CD4-positive, alpha-beta T cell treated with Interleukin-15 for 4 hours (primary cell): Measurements from ENCODE around the gene CD276.
"Not testable (repeated sequence)": the region's sequence is repeated elsewhere in the genome, so short reads cannot be mapped to it uniquely, and the experiment has no call there.

Experiments
- DNase-seq: peaks from one replicate; pipeline ENCODE4 v3.0.0-alpha.2; 2020; ENCODE audit warnings: low spot score

CD276 gene

DNA sequence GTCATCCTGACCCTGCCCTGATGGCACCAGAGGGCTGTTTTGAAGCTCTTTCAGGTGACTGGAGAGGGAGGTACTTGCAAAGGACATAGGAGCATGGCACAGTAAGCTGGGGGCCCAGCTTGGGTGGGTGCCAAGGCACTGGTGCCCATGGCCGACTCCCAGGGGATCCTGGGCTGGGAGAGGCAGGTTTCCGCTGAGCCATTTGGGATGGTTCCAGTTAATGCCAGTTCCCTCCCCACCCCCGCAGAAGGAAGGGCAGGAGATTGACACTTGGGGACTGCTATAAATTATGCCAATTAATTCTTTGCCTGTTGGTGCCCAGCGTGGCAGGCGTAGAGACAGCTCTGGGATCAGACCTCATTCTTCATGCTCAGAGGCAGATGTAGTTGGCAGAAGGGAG is 26.1 kb downstream of the CD276 start:
- DNase-seq, result no peak

DNA sequence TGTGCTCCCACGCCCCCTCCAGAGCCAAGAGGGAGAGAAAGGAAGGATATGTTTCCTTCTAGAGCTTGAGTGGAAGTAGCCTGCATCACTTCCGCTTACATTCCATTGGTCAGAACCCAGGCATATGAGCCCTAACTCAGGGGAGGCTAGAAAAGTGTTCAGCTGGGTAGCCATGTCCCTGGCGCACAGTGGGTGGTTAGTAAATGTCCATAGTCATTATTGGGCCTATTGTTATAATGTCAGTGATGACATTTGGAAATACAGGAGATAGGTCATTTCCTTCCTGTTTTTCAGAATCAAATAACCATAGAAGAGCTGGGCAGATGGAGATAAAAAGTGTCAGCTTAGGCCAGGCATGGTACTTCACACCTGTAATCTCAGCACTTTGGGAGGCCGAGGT is 27.3 kb downstream of the CD276 start:
- no peak for DNase-seq

DNA sequence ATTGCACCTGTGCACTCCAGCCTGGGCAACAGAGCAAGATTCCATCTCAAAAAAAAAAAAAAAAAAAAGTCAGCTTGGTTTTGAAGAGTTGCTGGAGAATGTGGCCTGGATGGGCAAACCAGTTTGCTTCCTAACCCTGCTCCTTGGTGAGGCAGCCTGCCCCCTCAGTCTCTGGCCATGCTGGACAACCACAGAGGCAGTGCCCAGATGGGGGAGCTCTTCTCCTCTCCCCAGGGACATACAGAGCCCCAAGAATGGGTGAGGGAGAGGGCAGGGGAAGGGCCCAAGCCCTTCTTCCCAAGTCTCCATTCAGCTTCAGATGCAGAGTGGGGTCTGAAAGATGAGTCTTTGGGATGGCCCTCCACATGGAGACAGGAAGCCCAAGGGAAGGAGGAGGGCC is 27.9 kb downstream of the CD276 start:
- DNase-seq, result no peak

DNA sequence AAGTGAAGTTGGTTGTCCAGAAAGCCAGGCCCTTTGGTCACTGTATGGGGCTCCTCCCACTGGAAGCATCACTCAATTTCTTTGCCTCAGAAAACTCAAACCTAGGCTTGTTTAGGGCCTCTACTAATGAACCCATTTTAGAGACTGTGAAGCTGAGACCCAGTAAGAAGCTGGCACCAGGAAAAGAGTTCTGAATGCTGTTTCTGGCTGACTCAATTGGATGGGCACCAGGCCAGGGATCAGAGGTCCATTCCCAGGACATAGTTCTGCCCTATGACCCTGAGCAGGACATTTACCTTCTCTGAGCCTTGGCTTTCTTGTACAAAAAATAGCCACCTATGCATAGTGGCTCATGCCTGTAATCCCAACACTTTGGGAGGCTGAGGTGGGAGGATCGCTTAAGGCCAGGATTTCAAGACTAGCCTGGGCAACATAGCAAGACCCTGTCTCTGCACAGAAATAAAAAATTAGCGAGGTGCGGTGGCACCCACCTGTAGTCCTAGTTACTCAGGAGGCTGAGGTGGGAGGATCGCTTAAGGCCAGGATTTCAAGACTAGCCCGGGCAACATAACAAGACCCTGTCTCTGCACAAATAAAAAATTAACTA is 30.6 kb downstream of the CD276 start:
- no peak for DNase-seq

DNA sequence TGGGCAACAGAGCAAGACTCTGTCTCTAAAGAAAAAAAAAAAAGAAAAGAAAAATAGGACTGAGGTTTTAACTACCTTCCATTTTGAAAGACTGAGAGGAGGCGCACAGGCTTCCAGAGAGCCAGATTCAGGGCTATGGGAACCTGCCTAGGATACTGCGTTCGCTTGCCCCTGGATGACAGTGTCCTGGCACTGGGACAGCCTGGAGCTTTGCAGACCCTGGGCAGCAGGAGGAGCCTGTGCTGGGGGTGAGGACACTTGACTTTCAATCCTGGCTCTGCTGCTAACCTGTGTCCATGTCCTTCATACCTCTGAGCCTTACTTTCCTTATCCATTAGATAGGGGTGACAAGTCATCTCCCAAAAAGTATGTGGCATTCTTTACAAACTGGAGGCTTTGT is 31.2 kb downstream of the CD276 start:
- no peak for DNase-seq

DNA sequence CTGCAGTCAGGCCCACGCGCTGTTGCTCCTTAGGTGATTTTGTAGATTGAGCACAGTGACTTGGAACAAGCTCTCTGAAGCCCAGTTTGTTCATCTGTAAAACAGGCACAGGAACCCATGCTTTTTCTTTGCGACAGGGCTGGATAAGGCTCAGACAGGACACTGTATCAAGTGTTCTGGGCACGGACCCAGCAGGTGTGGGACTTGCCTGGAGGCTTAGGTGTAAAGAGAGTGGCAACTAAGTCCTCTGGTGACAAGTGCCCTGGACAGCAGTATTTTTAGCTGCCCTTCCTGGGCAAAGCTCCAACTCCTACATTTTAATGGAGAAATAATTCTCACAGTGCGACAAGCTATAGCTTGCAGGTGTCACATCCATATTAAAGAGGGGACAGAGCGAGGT is 32.2 kb downstream of the CD276 start:
- DNase-seq, result no peak

DNA sequence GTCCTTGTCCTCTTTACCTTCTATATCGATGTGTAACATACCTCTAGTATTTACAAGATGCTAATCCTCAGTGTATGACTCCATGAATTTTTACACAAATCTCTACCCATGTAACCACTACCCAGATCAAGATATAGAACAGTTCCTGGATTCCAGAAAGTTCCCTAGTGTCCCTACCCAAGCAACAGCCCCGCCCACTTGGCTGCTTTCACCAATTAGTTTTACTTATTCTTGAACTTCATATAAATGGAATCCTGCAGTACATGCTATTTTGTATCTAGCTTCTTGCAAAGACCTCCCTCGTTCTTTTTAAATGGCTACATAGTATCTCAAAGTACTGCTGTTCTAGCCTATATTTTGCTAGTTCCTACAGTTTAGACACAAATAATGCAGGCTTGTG is 33.0 kb downstream of the CD276 start:
- DNase-seq, result no peak

DNA sequence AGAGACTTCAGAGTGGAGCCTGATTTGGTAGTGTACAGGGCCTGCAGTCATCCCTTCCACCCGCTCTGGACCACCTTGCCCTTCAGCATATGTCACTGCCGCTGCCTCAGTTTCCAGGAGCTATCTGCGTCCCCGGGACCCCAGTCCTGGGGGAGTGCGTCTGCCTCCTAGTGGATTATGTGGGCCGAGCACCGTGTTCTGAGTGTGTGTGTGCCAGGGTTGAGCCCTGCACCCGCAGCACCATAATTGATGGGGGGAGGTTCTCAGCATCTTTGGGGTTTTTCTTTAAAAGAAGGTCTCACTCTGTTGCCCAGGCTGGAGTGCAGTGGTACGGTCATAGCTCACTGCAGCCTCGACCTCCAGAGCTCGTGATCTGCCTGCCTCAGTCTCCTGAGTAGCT is 33.6 kb downstream of the CD276 start:
- no peak for DNase-seq

DNA sequence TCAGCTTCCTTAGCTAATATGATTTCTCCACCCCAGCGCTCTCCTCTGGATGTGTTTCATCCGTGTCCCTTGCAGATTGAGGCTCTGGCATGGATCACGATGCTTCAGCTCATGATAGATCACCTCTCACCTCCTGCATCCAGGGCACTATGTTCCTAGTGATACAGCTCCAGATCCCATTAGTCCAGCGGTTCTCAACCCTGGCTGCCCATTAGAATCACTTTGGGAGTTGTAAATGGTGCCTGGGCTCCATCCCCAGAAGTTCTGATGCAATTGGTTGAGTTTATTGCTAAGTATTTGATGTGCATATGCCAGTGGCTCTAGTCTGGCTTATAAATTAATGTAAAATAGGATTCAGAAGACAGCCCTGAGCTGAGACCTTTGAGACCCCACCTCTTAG is 34.5 kb downstream of the CD276 start:
- DNase-seq, result no peak

DNA sequence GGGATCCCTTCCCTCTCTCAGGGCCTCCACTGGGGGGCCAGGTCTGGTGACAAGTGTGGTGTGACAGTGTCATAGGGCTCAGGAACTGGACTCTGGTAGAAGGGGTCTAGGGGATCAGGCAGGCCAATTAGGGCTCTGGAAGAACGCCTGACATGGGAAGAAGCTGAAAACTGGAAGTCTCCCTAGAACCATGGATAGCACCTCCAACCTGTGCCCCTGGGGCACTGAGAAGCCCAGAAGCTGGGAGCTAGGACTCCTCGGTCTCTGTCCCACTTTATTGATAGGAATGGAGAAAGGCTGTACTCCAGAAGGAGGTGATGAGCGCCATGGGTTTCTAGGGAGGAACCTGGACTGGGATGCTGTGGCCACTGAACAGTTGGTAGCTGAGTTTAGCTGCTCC is 38.2 kb downstream of the CD276 start:
- no peak for DNase-seq

DNA sequence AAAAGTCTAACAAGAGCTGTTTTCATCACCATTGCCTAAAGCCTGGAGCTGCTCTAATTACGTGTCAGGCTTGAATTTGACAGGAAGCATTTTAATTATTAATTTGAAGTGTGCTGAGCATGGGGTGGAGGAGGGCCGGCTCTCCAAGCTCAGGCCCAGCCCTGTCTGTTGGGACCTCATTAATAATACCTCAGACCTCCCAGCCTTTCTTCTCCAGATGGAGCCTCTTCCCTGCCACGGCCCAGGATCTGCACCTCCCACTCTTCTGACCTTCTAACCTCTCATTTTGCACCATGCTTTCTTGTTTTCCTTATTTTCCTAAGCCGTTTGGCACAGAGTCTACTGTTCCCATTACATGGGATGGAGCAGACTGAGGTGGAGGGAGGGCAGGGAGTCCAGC is 39.0 kb downstream of the CD276 start:
- no peak for DNase-seq

DNA sequence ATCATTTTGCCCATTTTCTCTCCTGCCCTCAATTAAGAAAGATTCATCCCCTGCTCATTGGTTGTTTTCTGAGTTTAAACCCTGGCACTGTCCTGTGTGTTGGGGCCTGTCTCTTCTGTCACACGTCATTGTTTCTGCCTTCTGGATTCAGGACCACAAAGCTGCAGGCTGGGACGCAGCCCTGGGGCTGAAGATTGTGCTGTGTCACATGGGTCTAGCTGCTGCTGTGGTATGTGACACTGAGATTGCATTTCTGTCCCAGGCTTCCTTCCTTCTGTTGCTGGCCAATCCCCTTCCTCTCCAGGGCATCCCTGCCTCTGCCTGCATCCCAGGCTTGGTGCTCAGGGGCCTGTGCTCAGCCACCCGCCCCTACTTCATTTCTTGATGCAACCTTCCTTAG is 40.0 kb downstream of the CD276 start:
- no peak for DNase-seq

DNA sequence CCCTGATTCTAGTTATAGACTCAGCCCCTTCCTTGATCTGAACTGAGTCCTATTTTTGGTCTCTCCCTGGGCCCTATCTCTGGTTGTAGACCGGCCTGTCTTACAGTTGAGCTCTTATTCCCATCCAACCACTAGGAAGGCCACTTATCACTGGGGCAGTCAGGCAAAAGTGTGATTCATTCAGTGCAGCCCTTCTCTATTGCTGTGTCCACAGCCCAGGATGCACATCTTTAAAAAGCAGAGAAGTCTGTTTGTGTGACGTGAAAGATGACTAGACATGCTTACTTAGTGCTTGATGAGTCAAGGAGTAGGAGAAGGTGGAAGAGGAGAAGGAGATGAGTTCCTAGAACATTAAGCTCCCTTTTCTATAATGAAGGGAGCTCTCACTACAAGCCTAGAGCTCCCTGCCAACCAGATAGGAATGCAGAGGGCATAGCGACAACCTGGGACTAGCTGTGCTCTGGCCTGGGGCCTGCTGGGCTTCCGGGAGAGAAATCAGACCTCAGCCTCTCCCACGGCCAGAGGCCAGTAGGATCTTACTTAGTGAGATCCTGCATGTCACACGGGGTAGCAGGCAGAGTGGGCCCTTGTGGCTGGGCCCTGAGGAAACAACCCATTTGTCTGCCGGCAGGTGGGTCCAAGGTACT is 43.3 kb downstream of the CD276 start:
- no peak for DNase-seq

DNA sequence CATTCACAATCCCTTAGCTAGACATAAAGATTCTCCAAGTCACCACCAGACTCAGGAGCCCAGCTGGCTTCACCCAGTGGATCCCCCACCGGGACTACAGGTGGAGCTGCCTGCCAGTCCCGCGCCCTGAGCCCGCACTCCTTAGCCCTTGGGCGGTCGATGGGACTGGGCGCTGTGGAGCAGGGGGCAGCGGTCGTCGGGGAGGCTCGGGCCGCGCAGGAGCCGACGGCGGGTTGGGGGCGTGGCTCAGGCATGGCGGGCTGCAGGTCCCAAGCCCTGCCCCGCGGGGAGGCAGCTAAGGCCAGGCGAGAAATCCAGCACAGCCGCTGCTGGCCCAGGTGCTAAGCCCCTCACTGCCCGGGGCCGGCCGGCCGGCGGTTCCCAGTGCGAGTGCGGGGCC is 47.9 kb downstream of the CD276 start:
- not testable (repeated sequence) for DNase-seq

DNA sequence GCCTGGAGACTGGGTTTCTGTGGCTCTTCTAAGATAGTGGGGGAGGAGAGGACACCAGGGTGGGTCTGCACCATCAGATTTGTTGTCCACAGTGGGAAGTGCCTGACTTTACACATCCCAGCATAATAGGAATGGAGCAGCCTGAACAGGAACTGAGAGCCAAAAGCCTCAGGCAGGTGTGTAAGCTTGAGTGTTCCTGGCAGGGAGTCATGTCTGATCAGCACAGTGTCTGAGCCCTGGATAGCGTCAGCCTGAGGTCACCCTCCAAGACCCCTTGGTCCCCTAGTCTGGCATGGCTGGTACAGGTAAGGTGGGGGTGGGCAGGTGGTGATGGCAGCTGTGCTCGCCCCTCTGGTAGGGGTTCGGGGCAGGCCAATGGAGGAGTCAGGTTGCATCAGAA is 48.7 kb downstream of the CD276 start:
- DNase-seq, result no peak

DNA sequence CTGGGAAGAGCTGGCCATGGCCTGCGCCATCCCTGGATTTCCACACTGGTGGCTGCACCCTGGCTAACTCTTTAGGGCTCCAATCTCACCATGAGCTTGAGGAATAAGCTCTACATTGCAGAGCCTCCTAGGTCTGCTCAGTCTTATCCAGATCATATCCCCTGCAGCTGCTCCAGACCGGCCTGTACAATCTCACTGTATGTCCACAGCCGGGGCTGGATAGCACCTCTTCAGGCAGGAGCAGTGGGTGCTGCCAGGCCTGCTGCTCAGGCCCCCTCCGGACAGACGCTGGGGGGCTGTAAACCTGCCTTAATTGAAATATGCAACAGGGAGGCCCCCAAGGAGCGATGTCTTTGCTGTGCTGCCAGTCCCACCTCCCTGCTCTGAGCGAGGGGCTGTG is 53.4 kb downstream of the CD276 start:
- DNase-seq, result no peak

DNA sequence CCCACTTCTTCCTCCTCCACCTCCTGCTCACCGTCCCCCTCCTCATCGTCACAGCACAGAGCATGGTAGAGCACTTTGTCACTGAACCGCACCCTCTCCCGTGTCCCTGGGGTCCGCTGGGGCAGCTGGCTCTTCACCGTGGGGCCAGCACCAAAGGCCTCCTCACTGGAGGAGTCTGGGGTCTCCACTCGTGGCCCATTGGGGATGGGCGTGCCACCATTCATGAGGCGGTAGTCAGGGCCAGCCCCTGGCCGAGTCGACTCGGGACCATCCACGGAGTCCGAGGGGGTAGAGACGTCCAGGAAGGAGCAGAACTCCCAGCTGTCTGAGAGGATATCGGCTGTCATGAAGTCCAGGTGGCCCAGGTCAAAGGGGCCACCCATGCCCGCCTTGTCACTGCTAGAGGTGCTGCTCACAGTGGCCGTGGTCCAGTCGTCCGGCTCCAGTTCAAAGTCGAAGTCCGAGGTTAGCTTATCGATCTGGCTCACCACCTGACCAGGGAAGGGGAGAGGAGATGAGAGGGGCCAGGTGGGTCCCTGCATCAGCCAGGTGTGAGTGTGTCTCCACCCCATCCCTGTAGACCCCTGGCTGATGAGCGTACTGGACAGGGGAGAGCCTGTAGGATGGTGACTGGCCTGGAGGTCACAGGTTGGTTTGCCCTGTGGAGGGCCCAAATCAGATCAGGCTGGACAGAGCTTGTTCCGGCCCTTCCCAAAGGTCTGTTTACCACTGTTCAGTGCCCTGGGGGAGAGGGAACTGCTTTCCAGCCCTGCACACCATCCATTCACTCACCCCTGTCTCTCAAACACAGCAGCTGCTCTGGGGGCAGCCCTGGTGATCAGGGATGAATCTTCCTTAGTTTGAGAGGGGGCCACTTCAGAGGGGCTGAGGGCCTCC is 56.2 kb downstream of the CD276 start:
- DNase-seq, result no peak

DNA sequence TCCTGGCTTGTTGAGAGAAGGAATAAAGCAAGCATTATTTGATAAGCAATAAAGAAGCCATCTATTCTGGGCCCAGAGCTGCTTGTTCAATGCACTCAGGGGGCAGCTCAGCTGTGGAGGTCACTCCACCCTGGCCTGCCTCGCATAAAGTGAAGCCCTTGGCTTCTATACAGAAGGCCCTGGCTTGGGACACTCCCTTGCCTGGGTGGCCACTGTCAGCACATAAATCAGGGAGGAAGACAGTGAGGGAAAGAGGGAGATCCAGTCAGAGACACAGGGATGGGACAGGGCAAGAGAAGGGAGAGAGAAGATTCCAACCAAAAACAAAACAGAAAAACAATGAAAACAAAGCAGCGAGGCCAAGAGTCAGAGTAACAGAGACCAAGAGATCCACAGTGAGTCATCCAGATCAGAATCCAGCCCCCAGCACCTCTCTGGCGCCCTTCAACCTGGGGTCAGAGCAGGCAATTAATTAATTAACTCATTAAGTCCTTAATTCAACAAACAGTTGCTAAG is 57.2 kb downstream of the CD276 start:
- DNase-seq, result no peak

DNA sequence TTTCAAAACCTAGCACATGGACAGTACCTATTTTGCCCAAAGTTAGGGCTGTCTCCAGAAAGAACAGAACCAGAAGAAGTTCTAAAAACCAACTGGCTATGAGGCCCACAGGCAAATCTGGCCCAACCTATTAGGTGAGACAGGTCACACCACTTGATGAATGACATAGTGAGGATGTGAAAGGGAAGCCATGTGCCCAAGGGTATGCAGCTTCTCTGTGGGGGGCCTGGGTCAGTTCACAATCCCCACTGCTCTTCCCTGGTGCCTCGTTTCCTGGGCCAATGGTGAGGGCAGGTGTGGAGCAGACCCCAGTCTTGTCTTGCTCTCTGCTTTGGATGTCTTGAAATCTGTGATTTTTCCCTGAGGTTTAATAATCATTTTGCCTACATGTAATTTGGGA is 60.1 kb downstream of the CD276 start:
- no peak for DNase-seq

DNA sequence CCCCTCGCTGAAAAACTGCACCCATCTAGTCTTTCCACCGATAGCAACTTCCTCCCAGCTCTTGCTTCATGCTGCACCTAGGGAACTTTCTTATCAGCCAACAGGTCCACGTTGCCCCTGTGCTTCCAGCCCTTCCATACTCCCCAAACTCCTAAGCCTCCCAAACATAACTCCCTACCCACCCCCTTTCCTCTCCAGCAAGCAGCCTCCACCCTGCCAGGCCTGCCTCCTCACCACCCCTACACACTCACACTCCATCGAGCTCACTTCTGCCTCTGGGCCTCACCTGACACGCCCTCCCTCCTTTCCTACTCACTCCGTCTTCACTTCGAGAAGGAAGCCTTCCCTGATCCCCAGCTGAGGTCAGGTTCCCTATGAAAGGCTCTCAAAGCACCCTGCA is 60.9 kb downstream of the CD276 start:
- DNase-seq, result no peak

DNA sequence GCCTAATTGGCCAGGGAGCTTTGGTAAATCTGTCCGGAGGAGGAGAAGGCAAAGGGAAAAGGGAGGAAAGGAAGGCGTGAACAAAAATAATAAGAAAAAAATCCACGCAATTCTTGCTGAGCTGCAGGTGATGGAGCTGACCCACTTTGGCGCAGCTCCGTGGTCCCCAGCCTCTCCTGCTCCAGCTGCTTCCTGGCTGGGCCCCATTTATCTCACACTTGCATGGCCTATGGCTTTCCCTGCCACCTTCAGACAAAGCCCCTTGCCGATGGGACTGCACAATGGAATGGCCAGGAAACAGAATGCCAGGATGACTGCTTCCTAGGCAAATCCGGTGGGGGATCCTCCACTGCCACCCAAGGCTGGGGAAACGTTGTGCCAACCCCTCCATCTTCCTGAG is 62.1 kb downstream of the CD276 start:
- no peak for DNase-seq

DNA sequence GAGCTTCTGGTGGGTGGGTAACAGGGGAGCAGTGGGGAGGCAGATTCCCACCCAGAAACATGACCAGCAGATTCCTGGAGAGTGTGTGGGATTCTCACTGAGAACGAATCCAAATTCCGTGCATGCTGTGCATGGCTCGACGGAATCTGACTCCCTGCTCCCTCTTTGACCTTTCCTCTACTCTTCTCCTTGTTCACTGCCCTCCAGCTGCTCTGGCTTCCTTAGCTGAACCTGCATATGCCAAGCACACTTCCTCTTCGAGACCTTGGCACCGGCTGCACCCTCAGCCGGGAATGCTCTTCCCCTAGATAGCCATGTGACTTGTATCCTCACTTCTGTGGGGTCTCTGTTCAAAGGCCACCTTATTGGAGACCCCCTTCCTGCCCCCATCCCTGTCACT is 62.7 kb downstream of the CD276 start:
- no peak for DNase-seq
